Measurements from ENCODE around the gene ACTN3. TPM values are rescaled to one million over a fixed set of nuclear protein-coding genes. Genes with fewer than 3 reads are reported as not detected.

ACTN3 gene
- total and polyA plus RNA-seq, 2 experiments from 2014 or later: 6.3 to 7.3 TPM

GRCh38 chr11:66539170-66539869 is 7.4 kb upstream of the ACTN3 start:
- Mint-ChIP-seq H3K27me3 (ENCODE audit: insufficient read depth, low read depth, poor library complexity) (peaks cover 17% of the 10 kb centered on the region), H3K4me1 (peaks cover 18% of the 10 kb centered on the region), H3K9me3 (no peaks in the 10 kb centered on the region; the same call in 1 of the 3 replicates), H3K36me3 (ENCODE audit: low read depth) (peaks cover 10% of the 10 kb centered on the region), H3K27ac (peak overlapping the region; percentile 18; the same call in 1 of the 2 replicates), H3K4me3 (no peak overlapping the region)
- Histone ChIP-seq H3K27ac (ENCODE audit: low read depth) (peak overlapping the region; percentile 13; the same call in 1 of the 2 replicates), H3F3A (replicated peaks; ENCODE audit: low read depth) (0 out of 2 replicates have a peak, but pooled peaks cover 4% of the 10 kb centered on the region), H4K20me1 (replicated peaks; ENCODE audit: insufficient read depth) (no peaks in the 10 kb centered on the region), H3K4me1 (ENCODE audit: insufficient read depth) (peaks cover 3% of the 10 kb centered on the region; the same call in 1 of the 2 replicates), H3K36me3 (ENCODE audit: insufficient read depth) (no peaks in the 10 kb centered on the region), H3K79me2 (replicated peaks; ENCODE audit: insufficient read depth) (no peaks in the 10 kb centered on the region; the same call in 1 of the 2 replicates), H3K4me3 (no peak overlapping the region), H3K9me2 (ENCODE audit: insufficient read depth) (no peaks in the 10 kb centered on the region), H2AFZ (no peak overlapping the region), H3K4me2 (0 out of 2 replicates have a peak overlapping the region, but pooled peaks have one; percentile 32), H3K27me3 (ENCODE audit: insufficient read depth) (no peaks in the 10 kb centered on the region)
- TF ChIP-seq ZNF462 (CRISPR knock-in tag; IDR thresholded peaks at IDR 0.05) (no peak), EZH2phosphoT487 (IDR thresholded peaks at IDR 0.05; ENCODE audit: unreplicated experiment) (no peak), CREB1 (CRISPR knock-in tag; IDR thresholded peaks at IDR 0.05; ENCODE audit: low read depth) (no peak), ETS1 (IDR thresholded peaks at IDR 0.05) (no peak), NANOG (IDR thresholded peaks at IDR 0.05; ENCODE audit: borderline replicate concordance) (no peak), JUNB (IDR thresholded peaks at IDR 0.05; ENCODE audit: unreplicated experiment) (no peak), ZNF331 (CRISPR knock-in tag; IDR thresholded peaks at IDR 0.05; ENCODE audit: low read depth) (no peak), EZH2 (IDR thresholded peaks at IDR 0.05; ENCODE audit: low read depth, unreplicated experiment) (no peak), ZNF114 (CRISPR knock-in tag; IDR thresholded peaks at IDR 0.05) (no peak), POLR2AphosphoS5 (IDR thresholded peaks at IDR 0.05; ENCODE audit: low read depth) (no peak), STAT1 (IDR thresholded peaks at IDR 0.05; ENCODE audit: unreplicated experiment) (no peak)
- TF ChIP-seq, protein P1, sequence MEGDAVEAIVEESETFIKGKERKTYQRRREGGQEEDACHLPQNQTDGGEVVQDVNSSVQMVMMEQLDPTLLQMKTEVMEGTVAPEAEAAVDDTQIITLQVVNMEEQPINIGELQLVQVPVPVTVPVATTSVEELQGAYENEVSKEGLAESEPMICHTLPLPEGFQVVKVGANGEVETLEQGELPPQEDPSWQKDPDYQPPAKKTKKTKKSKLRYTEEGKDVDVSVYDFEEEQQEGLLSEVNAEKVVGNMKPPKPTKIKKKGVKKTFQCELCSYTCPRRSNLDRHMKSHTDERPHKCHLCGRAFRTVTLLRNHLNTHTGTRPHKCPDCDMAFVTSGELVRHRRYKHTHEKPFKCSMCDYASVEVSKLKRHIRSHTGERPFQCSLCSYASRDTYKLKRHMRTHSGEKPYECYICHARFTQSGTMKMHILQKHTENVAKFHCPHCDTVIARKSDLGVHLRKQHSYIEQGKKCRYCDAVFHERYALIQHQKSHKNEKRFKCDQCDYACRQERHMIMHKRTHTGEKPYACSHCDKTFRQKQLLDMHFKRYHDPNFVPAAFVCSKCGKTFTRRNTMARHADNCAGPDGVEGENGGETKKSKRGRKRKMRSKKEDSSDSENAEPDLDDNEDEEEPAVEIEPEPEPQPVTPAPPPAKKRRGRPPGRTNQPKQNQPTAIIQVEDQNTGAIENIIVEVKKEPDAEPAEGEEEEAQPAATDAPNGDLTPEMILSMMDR (conservative IDR thresholded peaks at IDR 0.05; ENCODE audit: low read depth in 2 of 2): no peak
- TF ChIP-seq, protein P2, sequence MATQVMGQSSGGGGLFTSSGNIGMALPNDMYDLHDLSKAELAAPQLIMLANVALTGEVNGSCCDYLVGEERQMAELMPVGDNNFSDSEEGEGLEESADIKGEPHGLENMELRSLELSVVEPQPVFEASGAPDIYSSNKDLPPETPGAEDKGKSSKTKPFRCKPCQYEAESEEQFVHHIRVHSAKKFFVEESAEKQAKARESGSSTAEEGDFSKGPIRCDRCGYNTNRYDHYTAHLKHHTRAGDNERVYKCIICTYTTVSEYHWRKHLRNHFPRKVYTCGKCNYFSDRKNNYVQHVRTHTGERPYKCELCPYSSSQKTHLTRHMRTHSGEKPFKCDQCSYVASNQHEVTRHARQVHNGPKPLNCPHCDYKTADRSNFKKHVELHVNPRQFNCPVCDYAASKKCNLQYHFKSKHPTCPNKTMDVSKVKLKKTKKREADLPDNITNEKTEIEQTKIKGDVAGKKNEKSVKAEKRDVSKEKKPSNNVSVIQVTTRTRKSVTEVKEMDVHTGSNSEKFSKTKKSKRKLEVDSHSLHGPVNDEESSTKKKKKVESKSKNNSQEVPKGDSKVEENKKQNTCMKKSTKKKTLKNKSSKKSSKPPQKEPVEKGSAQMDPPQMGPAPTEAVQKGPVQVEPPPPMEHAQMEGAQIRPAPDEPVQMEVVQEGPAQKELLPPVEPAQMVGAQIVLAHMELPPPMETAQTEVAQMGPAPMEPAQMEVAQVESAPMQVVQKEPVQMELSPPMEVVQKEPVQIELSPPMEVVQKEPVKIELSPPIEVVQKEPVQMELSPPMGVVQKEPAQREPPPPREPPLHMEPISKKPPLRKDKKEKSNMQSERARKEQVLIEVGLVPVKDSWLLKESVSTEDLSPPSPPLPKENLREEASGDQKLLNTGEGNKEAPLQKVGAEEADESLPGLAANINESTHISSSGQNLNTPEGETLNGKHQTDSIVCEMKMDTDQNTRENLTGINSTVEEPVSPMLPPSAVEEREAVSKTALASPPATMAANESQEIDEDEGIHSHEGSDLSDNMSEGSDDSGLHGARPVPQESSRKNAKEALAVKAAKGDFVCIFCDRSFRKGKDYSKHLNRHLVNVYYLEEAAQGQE (IDR thresholded peaks at IDR 0.05; ENCODE audit: unreplicated experiment): no peak
- ATAC-seq (peak; percentile 9; the same call in 2 of the 3 replicates), DNase-seq (ENCODE audit: low spot score) (no peak)

Measured in GM23338 (cell line).